NCI-H748 (cell line): ENCODE data around the gene LRRC47.

Source experiments
- DNase-seq: peaks from one replicate; lab custom pipeline; 2025; ENCODE audit not compliant: unreplicated experiment; lab: John Stamatoyannopoulos, UW

LRRC47 gene

DNA sequence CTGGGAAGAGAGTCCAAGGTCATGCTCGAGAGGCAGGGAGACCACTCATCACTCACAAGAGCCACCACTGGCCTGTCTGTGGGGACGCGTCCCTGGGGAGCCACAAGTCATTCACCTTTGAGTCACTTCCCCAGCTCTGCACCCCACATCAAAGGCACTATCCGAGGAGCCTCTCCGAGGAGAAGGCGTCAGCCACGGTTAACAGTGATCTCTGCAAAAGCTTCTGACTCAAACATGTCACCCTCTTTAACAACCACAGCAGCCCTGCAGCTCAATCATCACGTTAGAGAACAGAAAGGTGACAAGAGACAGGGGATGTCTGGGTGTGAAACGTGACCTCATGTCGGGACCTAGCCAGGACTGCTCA, 9.0 kb downstream of the LRRC47 start:
- no peak for DNase-seq

DNA sequence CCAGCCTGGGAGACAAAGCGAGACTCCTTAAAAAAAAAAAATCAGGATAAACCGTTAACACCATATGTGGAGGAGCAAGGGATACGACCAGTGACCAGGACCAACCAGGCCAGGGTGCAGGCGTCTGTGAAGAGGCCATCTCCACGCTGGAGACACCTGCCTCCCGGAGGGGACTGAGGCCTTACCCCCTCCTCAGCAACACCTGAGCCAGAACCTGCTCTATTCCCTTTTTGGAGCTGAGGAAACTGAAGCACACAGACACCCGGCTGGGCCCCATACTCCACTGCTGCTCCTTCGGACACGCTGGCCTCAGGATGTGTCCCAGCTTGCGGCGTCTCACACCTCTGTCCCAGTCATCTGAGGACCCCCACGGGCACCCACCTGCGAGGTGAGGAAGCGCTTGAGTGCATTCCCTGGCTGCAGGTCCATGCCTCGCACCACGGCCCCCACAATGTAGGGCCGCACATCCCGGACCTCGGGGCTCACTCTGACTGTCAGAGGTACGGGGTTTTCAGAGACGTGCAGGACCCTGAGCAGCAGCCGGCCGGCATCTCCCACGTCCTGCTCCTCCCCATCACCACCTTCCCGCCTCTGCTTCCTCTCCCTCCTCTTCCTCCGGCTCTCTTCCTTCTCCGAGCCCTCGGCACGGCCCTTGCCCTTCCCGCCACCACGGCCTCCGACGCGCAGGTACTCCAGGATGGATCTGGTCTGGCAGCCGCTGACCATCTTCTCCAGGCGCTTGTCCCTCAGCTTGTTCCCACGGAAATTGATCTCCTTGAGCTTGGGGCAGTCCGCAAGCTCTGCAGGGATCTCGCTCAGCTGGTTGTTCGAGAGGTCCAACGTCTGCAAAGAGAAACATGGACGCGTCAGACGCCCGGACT, 9.6 kb downstream of the LRRC47 start:
- no peak for DNase-seq

DNA sequence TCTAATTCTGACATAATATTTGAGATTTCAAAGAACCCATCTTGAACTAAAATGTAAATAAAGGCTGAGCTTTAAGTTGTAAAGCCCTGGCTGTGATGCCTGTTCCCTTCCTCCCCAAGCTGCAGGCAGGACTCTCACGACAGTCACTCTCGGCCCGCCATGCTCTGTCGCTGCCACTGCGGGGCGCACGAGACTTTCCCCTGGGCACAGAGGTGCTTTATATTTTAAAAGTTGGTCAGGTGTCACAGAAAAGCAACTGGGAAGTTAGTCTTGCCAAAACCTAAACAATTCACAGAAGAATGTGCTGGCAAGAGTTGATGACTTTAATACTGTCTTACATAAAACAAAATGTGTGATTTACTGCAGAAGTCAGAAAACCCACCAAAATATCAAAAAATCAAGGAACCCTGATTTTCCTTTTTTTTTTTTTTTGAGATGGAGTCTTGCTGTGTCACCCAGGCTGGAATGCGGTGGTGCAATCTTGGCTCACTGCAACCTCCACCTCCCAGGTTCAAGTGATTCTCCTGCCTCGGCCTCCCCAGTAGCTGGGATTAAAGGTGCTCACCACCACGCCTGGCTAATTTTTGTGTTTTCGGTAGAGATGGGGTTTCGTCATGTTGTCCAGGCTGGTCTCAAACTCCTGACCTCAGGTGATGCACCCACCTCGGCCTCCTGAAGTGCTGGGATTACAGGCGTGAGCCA, 10.7 kb downstream of the LRRC47 start:
- no peak for DNase-seq

DNA sequence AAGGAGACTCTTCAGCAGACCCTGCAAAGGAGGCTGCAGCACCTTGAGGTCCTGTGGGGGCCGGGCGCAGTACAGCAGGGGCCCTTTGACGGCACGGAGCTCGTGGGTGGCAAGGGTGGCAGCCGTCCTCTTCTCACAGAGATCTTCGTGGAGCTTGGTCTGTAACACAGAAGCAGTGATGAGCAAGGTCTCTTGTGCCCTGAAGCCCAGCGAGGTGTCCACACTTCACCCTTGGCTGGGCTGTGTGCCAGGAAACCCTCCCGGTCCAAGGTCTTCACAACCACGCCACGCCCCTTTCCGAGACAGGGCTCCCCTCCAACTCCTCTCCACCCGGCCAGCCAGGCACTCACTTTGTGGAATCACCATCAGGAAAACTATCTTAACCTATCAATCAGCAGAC, 11.3 kb downstream of the LRRC47 start:
- no peak for DNase-seq

DNA sequence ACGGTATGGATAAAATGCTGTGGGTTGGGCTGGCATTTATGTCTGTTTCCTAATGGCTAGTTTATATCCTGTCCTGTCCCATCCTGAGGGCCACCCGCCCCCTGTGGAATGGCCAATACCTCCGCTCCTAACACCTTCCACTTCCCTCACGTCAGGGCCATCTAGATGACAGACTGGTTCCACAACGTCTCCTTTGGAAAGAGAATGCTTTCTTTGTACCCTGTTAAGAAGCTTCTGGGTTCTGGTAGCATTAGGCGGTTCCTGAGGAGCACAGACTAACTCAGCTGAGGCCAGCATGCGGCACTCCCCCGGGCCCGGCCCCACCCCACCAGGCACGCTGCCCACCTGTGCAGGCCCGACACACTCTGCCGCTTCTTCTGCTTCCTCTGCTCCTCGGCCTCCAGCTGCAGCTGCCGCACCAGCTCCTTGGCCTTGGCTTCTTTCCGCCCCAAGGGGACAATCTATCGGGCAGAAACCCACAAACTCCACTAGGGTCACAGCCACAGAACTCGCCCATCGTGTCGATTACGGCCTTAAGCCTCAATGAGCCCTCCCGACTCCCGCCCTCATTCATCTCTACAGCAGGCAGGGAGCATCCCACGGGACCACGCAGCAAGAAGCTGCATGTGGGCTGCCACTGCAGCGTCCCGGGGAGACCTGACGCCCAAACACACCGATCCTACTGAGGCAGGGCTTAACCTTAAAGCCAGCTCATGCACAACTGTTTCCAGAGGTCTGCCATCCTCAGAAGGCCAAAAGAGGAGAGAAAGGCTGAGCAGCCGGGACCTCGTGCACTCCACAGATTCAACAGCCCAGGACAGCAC, 12.4 kb downstream of the LRRC47 start:
- no peak for DNase-seq

DNA sequence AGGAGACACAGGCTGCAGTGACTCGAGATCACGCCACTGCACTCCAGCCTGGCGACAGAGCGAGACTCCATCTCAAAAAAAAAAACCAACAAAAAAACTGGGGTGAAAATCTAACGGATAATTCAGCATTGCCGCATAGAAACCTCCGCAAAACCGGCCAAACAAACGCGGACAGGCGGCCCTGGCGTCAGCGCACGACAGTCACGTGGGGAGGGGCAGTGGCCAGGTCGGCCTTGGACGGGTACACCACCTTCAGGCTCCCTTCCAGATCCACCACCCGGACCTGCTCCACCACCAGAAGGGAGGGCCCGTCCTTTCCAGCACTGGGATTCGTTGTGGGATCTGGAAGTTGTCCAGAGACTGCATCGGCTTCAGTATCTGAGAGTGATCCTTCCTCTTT, 15.4 kb downstream of the LRRC47 start:
- DNase-seq, result no peak

DNA sequence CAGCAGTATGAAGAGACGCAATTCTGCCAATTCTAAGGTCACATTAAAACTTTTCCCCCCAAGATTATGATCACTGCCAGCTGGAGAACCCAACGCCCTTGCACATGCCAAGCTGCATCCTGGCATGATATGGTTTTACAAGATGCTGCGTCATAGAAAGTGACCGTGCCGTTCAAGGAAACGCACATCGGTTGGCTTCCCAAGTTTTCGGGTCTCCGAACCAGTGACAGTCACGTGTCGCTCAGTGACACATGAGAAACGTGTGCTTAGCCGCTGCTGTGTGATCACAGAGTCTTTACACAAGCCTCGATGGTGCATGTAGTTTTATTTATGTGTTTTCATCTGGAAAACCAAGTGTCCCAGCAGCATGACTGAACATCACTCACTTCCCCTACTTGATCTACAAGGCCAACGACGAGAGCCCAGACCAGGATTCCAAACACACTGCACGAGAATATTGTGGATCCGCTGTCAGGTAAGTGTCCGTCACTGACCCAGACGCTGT, 16.3 kb downstream of the LRRC47 start:
- no peak for DNase-seq

DNA sequence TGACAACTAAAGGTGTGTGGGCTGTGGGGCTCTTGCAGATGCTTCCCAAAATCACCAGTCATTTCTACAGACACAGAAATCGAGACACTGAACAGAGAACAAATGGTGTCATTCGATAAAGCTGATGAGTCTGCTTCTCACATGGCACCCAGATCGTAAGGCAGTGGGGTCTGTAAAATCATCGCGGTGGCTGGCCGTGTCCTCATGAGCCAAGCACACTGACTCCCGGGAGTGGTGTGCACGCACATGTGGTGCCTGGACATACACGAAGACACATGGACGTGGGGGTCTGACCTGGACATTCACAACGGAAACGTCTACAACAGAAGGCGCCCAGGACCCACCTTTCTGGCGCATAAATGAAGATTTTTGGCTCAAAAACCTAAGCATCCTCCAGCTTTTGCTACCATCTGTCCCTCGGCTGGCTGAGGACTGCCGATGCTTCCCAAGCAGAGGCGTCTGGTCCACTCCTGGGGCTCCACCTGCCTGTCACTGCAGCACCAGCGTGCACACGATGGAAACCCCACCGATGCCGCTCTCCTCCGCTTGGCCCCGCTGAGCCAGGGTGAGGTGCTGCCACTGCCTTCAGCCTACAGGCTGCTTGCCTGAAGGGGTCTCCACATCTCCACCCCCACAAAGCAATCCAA, 16.9 kb downstream of the LRRC47 start:
- DNase-seq, result no peak

DNA sequence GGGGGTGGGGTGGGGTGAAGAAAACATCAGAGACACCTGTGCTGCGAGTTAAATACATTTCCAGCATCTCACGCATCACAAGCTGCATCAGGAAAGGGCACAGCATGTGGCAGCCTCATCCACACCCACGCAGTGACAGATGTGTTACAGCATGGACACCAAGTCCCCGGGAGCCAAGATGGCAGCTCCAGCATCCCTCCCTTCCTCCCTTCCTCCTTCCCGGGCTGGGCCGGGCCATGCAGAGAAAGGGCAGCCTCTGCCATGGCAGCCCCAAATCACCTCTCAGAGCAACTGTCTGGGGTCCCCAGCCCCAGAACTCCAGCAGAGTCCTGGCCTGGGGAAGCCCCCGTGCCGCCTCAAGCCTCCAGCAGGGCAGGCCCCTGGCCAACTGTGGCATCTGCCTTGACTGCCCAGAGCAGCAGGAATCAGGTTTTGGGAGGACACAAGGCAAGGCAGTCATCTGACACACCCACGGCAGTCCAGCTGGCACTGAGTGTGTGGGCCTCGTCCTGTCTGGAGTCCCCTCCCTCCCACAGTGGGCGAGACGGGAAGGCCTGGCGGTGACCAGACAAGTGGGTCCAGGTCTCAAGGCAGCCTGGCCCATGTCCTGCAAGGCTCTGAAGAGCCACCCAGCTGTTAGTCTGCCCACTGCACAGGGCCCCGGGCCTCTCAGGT, 17.6 kb downstream of the LRRC47 start:
- no peak for DNase-seq

DNA sequence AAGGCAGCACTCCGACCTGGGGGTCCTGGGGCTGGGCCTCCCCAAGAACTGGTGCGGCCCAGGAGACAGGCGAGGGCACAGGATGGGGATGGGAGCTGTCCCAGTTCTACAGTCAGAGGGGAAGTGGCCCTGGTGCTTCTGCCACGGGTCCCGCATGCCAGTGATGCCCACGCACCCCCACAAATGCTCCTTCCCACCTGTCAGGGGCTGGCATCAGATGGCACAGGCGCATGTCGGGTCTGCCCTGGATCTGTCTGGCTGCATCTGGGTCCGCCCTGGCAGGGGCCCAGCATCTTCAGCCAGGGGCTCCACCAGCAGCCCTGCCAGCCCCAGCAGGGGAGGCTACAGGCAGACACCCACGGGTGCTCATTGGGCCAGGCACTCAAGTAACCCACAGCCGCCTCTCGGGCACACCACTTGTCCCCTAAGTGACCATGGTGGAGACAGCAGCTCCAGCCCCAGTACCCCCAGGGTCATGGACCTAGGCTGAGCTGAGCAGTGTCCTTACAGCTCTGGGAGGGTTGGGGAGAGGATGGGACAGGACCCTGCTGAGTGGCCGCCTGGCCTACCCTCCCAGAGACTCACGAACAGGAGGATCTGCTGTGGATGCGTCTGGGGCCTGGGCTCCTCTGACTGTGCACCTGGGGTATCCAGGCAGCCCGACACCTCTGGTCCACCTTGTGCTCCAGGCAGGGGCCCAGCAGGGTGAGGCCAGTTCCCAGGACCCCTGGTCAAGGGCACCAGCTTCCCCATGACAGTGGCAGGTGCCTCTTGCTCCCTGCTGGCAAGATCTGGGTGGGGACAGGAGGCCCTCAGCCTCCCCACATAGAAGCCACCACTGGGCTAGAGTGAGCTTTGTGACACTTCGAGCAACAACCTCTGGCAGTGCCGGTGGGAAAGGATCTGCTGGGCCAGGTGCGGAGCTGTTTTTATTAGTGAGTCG, 18.4 kb downstream of the LRRC47 start:
- DNase-seq, result no peak

DNA sequence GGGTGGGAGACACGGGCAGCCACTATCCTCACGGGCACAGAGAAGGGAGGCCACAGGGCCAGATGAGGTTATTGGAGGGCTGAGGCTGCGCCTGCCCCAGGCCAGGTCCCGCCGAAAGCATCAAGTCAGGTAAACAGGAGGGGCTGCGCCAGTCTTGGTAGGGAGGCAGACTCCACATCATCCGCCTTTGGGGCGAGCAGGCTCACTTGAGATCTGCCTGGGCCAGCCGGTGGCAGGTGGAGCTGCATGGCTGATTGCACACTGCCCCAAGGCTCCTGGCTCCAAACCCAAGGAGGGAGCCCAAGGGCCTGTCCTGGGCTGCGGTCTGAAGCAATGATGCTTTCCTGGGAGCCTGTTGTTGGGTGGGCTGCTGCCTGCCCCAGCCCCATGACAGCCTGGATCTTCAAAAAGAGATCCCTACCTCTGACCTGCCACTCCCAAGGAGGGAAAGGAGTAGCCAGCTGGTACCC, 19.2 kb downstream of the LRRC47 start:
- DNase-seq, result no peak

DNA sequence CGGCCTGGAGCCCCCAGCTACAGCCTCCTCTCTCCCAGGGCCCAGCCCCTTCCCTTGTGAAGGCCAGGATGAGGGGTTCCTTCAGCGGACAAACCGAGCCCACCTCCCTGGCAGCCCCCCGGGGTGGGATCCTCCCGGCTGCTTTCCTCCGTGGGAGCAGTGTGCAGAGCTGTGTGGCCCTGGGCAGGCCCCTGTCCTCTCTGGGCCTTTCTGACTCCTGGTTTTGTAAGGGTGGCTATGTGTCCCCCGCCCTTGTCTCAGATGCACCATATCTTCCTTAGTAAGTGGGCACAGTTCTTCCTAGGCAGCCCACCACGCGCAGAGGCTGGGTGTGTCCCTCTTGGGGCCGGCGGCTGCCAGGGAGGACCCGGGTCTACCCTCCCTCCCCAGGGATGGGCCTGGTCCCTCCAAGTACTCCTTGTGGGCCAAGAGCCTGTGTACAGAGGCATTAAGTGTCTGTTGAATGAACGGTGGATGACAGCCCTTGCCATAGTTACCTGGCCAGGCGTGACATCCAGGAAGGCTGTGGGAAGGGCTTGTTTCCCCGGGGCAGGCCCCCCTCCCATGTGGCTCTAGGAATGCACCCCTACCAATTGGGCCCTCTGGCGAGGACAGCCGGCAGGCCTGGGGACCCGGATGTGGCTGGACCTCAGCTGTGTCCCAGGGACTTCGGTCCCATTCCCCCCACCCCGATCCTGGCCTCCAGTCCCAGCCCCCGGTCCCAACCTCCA, 19.9 kb downstream of the LRRC47 start:
- no peak for DNase-seq

DNA sequence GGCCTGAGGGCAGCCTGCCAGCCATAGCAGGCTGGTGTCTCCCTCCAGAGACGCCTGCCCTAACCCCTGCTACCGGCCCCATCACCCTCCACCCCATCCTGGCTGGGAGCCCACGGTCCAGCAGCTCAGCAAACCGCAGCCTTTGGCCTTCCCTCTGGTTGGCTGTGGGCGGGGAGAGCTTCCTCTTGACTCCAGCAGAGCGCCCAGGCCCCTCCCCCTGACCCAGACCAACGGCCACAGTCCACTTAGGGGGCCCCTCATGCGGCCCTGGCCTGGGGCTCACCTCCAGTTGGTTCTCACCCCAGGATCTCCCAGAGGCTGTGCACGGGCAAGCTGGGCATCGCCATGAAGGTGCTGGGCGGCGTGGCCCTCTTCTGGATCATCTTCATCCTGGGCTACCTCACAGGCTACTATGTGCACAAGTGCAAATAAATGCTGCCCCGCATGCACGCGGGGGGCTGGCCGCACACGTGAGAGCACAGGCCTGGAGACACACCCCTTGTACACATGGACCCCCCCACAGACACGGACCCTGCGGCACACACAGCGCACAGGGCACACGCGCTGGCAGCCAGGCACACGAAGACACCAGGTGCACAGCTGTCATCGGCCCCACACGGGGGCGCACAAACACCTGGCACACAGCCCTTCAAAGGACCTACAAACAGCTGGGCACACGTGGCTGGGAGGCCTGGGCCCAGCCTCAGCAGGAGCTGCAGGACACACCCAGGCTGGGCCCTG, 20.6 kb downstream of the LRRC47 start:
- peak; percentile 84 for DNase-seq

DNA sequence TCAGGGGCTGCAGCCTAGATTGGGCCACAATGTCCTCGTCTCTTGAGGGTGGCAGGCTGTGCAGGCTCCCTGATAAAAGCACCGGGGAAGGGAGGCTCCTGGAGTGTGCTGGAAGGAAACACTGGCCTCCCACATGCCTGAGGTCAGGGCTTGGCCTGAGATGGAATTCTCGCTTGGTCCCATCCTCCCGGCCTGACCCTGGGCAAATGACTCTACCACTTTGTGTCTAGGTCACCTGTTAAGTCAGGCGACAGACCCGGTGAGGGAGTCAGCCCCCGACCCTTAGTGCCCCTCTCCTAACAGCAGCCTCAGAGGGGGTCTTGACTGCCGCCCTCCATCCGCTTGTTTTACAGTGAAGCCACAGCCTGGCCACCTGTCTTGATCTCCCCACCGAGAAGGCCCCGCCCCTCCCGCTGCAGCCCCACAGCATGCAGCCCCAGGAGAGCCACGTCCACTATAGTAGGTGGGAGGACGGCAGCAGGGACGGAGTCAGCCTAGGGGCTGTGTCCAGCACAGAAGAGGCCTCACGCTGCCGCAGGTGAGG, 21.3 kb downstream of the LRRC47 start:
- DNase-seq, result no peak

DNA sequence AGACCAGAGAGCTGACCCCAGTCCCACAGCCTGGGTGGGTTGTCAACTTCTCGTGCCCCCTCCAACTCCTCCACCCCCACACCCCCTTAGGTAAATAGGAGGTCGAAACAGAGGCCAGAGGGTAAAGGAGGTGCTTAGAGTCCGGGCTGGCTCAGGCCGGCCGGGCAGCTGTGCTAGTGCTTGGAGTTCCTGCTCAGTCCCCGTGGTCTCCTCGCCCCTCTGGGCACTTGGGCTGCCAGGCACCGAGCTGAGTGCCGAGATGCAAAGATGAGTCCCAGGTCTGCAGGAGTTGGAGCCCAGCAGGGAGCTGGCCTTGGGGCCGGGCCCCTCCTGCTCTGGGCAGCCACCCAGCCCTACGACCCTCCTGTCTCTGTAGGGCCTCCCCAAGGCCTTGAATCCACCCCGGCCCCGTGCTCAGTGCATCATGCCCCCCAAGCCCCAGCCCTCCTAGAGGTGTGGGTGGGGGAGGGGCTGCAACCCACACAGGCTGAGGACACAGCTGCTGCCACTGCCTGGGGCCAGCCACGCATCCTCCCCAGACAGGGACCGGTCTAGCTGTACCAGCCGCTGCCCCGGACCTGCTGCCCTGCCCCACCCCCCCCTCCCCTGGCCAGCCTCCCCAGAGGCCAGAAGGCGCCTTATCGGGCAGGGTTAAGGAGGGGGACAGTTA, 21.9 kb downstream of the LRRC47 start:
- DNase-seq, result no peak

DNA sequence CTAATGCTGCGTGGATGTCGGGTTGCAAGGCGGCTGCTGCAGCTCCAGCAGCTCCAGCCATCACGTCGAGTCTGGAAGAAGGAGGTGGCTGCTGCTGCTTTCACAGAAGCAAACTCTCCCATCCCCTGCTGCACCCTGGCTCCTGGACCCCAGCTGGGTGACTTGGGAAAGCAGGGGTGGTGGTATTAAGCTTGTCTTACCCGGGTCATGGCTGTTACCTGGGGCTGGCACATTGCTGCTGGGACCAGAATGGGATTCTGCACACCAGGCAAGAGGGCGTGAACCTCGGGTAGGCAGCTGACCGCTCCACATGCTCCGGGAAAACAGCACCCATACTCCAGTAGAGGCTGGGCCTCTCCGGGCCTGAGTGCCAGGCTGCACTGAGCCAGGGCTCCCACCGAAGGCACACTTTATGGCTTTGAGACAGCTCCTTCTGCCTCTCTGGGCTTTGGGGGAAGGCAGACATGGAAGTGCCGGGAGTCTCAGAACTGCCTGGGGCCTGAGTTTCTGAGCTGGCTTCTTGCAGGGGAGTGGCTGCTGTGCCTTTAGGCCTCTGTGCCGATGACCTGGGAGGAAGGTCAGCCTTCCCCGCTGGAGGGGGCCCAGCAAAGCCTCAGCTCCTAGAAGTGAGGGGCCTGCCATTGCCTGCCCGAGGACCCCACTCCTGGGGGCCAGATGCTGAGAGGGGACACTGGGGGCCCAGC, 22.6 kb downstream of the LRRC47 start:
- DNase-seq, result no peak
